Left forelimb (tissue), 1 donor: ENCODE results near the gene ACACA.

Experiments used
- DNase-seq: peaks from one replicate; pipeline ENCODE4 v3.0.0-alpha.2; 2018; ENCODE audit warnings: low spot score

ACACA gene

GRCh38 chr17:37292429-37293139 is 114.1 kb downstream of the ACACA start:
- DNase-seq, result no peak

DNA sequence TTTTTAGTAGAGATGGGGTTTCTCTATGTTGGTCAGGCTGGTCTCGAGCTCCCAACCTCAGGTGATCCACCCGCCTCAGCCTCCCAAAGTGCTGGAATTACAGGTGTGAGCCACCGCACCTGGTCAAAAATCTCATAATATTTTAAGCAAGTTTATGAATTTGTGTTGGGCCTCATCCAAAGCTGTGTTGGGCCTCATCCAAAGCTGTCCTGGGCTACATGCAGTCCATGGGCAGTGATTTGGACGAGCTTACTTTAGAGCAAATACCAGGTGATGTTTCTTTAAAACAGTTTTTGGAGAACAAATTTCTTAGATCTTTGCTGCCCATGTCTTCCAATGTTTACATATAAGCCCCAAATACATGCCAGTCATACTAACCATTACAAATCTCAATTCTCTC is 115.3 kb downstream of the ACACA start:
- DNase-seq, result no peak

- DNase-seq, result no peak
Measured at GRCh38 chr17:37286430-37286829, 120.2 kb downstream of the ACACA start.

DNA sequence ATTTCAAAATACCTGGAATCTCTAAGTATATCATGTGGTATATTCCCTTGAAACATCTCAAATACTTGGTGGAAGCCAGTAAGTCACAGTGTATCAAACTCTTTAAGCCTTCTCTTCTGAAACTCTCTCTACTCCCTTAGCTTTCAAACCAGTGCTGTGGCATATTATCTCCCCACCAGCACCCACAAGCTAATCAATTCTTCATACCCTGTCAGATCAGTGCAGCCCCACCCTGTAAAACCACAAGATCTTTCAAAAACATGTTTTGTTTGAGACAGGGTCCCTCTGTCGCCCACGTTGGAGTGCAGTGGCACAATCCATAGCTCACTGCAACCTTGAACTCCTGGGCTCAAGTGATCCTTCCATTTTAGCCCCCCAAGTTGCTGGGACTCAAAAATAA is 122.4 kb downstream of the ACACA start:
- no peak for DNase-seq

DNA sequence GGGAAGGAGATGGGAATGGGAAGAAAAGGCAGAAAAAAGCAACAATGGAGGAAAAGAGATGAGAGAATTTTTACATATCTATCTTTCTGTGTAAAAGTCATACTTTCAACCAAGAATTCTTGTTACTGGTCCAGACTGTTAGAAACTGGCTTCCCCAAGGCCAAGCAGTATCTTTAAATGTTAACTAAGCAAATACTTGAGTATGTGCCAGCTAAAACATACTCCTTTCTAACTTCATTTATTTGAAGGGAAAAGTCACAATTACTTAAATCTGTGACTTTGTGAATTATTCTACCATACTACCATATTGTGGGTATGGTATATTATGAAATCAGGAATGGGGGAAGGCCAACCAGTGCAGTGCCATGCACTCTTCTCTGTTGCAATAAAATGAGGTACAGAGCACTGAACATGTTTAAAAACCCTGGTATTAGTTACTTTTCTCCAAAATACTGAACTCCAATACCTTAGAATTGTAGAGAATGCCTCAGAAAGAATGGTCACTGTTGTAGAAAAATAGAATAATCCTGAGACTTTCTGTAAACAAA is 123.1 kb downstream of the ACACA start:
- no peak for DNase-seq

- DNase-seq, result no peak
Measured at GRCh38 chr17:37280841-37281240, 125.8 kb downstream of the ACACA start.

GRCh38 chr17:37278247-37278894 is 128.3 kb downstream of the ACACA start:
- DNase-seq, result no peak

DNA sequence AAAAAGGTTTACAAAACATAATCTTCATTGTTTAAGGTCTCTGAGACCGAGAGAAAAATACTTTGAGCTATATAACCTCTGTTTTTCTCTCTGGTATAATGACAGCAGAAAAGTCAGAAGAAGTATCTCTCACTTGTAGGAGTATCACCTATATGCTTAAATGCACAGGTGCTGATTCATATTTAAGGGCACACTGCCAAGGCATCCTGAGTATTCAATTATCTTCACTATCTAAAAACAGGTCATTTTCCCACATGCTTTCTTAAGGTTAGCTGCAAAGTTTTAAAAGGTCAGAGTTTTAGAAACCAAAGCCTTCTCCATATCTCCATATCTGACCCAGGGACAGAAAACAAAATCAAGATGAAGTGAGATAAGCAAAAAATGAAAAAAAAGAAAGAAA is 130.2 kb downstream of the ACACA start:
- no peak for DNase-seq

DNA sequence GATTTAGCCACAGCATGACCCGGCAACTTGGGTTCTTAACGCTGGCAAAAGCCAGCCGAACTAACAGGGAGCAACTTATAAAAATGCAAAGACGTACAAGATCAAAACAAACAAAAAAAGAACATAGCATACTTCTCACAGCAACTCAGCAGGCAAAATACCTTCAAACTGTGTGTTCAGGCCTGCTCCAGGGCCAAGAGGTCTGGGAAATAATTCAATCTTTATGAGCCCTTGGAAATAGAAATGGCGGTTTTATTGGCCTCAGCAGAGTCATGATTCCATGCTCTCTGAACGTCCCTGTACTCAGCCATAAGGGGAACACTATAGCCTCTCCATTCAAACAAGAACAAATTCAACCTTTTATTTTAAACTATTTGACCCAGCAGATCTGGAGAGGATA is 132.2 kb downstream of the ACACA start:
- no peak for DNase-seq

DNA sequence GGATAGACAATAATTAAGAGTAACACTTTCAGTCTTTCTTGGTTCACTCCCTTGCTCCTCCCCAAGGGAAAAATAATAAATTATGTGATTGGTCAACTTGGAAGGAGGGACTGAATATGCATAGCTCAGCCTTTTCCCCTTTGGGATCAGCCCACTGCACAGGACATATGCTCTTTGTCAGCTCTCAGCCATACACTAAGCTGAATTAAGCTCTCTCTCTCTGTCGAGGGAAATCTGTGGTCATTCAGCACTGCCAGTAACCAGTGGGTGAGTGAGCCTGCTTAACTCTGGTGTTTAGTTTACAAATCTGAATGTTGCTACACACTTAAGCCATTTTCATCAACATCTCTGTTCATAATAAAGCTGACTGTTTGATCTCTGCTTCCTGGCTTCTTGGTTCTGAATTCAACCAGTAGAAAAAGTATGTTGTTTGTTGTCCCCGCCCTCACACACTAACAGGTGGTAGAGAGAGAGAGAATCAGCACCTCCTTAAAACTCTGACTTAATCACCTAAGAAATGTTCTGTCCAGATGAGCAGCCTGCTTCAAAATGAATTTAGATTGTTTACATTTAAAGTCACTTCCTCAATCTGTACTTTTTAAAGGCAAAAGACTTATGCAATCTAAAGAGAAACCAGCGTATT is 133.1 kb downstream of the ACACA start:
- DNase-seq, result no peak

GRCh38 chr17:37265446-37266173 is 141.0 kb downstream of the ACACA start:
- no peak for DNase-seq

- DNase-seq, result no peak
Measured at GRCh38 chr17:37261286-37261685, 145.3 kb downstream of the ACACA start.

GRCh38 chr17:37259030-37259735 is 147.5 kb downstream of the ACACA start:
- DNase-seq, result no peak

GRCh38 chr17:37256627-37257026 is 150.0 kb downstream of the ACACA start:
- DNase-seq, result no peak

DNA sequence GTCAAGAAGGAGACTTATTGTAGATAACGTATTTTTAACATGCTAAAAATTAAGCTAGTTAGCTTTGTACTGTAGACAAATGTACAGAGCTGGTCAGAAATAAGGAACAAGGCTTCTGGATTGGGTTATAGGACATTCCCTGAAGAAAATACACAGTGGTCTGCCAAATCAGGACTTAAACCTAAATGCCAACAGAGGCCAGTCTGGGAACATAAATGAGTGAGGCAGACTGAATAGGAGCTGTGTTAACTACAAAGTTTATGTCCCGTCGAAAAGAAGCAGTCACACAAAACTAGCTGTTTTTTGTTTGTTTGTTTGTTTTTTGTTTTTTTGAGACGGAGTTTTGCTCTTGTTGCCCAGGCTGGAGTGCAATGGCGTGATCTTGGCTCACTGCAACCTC is 151.2 kb downstream of the ACACA start:
- no peak for DNase-seq

- no peak for DNase-seq
Measured at GRCh38 chr17:37247825-37248224, 158.8 kb downstream of the ACACA start.

DNA sequence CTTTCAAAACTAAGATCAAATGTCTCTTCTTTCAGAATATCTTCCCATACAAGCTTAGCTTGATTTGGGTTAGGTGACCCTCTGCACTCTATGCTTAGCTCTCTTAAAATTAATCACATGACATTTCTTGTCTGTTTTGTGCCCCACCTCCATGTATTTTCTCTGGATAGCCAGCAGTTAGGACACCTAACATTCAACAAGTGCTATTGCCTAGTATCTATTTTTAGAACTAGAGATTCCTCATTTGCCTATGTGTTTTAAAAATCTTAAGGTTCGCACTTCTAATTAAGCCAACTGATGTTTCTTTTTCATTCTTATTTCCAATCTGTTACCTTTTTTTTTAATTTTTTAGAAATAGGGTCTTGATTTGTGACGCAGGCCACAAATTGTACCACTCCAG is 160.6 kb downstream of the ACACA start:
- DNase-seq, result no peak

DNA sequence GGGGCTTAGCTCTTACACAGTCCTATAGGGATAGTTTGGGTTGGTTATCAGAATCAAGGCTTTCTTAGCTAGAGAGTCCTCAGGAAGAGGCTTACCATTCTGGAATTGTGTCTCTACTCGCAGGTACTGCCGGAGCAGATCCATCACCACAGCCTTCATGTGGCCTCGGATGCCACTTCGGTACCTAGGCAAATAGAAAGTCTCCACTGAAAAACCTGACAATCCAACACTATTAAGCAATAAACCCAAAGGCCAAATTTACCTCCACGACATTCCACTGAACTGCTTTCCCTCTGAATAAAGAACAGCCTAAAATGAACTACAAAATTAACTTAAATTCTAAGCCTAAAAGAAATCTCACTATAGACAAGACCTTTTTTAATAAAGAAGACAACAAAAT is 166.3 kb downstream of the ACACA start:
- DNase-seq, result no peak

DNA sequence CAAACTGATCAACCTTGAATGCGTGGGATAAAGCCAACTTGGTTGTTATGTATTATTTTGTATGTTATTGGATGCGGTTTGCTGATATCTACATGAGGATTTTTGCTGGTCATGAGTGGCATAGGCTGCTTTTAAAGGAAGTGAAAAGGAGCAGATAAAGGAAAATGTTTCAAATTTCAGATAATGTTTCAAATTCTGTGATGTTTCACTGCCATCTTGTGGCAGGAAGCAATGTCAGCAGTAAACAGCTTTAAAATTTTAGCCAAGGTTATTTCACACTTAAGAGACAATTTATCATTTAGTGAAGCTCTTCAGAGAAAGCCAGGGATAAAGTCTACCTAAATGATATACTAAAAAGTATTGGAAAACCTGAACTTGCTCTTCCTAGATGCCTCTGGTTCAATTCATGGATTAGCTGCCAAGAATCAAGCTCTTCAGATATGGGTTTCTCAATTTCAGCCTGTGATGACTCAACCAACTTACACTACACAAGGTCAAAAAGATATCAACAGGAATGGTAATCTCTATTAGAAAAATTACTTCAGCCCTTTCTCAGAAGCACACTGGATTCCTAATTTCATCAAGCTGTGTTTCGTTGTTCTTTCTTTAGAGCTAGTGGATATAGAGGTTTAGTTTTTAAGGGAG is 166.8 kb downstream of the ACACA start:
- no peak for DNase-seq

GRCh38 chr17:37234106-37234505 is 172.5 kb downstream of the ACACA start:
- no peak for DNase-seq

DNA sequence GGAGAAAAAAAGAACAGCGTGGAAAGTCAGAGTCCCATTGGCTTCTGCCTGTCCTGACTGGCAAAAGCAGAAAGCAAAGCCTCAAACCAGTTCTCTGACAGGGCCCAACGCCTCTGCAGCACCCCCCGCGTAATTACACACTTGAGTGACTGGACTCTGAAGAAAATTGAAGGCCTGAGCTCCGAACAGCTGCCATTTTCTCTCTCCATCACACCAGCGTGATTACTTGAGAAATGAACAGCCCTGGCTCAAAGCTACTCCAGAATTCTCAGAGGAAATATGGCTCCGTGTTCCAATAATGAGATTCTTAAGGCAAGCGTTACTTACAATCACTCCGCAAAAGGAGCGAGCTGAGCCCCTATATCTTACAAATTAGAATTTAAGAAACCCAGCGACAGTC is 173.6 kb downstream of the ACACA start:
- DNase-seq, result no peak
